GM19023 (cell line): Measurements from ENCODE around the gene CLDN8.

ENCODE experiments used
- ATAC-seq: cut with Tn5 transposase; IDR thresholded peaks from one replicate; pipeline ENCODE4 v1.9.1; 2021; ENCODE audit warnings: mild to moderate bottlenecking, moderate library complexity; ENCODE audit not compliant: unreplicated experiment

CLDN8 gene

DNA sequence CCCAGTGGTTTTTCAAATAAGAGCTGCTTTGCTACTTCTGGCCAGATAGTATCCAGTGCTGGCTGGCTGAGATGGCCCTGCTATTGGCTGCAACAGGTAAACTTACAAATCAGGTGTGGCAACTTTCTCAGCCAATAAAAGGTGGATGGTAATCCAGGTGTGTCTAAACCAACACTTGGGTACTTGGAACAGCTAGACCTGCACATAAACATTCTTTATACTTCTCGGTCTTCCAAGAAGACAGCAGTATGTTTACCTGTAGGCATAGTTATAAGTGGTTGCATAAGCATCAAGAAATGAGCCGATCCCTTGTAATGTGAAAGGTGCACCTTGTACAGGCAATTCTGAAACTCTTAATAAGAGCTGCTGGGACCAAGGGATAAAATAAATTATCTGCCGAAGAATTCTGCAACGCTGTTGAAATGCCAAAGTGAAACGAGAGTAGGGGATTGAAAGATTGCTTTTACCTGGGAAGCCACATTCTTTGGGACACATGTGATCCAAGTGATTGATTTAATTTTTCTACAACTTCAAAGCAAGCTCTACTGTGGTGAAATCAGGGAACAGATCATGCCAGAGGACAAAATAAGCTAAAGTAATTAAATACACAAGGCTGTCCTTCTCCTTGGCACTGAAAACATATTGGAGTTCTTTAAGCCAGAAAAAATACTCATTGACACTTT, at the start of gene CLDN8:
Gene CLDN8, minus strand, starts transcription at position 57 of the 683 bp plus-strand sequence. CDS start 172 bp downstream, outside the sequence.
- no peak for ATAC-seq

DNA sequence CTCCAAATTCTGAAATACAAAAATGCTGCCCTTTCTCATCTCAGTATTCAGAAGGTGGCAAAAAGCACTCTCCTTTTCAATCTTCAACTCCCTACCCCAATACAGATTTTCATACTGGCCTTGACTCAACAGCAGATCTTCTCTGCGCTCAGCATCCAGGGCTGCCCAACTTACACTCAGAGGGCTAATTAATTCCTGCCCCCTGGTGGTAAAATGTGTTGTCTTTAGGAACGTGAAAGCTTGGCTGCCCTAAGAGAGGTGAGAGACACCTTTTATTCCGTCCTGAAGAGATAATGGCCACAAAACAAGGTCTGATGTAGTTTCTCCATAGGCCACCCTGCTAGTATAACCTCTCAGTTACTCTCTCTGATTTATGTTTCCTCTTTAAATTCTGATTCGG, 41.9 kb upstream of the CLDN8 start:
- ATAC-seq = no peak

DNA sequence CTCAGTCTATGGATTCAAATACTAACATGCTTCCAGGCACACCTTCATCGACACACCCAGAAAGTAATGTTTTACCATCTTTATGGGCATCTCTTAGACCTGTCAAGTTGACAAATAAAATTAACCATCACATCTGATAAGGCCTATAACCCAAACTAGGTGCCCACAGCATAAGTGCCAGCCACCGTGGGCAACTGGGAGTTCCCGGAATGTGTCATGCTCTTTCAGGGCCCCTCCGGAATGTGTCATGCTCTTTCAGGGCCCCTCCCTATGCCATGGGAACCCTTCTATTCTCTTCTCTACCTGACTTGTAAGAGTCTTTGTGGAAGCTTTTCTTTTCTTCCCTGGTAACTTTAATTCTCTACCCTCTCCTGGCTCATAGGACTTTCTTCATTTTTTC, 40.2 kb upstream of the CLDN8 start:
- ATAC-seq = no peak

DNA sequence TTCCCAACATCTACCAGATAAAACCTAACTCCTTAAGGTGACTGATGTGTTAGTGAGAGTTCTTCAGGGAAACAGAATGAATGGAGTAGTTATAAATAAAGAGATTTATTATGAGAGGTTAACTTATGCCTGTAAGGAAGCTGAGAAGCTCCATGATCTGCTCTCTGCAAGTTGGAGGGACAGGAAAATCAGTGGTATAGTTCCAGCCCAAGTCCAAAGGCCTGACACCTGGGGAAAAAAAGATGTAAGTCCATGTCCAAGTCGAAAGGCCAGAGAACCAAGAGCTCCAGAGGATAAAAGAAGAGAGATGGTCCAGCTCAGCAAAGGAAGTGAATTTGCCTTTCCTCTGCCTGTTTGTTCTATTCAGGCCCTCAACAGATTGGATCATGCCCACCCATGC, 39.8 kb upstream of the CLDN8 start:
- ATAC-seq = no peak

DNA sequence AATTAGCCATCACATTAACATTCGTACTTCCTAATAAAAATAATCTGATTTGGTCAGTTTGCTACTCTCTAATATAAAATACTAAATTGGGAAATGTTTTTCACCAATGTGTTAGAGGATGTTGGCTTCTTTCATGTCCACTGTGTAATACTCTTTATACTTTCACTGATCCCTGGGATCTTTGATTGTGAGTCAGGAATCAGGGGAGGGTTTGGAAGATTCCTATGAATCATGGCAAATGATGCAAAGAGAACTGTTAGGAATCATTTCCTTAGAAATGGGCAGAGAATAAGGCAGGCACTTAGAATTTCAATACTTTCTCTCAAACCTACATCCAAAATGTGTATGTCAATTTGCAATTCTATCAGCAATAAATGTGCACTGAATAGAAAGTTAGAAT, 35.9 kb upstream of the CLDN8 start:
- ATAC-seq = no peak

DNA sequence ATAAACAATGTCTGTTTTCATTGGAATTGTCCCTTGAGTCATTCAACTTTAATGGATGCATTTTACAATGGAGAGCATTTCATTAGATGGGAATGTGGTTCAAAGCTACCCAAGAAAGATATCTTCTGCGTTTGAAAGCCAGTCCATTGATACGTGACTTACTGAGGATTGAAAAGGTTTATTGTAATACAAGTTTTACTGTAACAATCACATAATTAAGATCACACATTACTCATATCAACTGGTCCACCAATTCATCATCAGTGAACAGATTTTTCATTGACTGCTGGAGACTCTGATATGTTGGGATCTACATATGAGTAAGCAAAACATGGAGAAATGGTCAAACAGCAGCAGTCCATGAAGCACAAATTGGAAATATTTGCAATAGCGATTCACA, 34.0 kb upstream of the CLDN8 start:
- ATAC-seq = no peak

DNA sequence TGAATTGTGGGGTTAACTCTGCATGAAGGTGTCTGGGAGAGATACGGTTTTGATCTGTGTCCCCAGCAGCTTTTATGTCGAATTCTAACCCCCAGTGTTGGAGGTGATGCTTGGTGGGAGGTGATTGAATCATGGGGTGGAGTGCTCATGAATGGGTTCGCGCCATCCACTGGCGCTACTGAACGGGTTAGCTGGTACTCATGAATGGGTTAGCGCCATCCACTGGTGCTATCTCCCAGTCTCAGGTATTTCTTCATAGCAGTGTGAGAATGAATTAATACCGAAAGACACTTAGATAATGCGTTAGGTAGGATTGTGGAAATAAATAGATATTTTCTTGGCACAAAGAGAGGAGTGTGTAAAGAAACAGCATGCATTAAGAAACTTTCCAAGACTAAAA, 32.9 kb upstream of the CLDN8 start:
- ATAC-seq = no peak

DNA sequence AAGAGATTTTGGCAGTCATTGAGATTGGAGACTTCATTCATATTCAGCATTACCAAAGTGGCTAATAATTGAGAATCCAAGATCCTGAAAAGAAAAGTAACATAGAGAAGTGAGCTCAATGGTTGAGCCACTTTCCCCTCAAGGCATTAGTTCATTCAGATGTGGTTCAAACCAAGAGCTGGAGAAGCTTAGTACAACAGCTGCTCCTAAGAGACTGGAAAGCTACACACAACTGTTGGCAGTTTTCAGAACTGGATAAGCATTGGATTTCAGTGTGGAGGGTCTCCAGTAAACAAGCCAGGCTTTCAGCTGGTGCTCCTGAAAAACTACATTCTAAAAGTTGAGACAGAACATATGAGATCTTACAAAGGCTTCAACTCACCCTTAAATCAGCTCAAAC, 29.2 kb upstream of the CLDN8 start:
- ATAC-seq = no peak

DNA sequence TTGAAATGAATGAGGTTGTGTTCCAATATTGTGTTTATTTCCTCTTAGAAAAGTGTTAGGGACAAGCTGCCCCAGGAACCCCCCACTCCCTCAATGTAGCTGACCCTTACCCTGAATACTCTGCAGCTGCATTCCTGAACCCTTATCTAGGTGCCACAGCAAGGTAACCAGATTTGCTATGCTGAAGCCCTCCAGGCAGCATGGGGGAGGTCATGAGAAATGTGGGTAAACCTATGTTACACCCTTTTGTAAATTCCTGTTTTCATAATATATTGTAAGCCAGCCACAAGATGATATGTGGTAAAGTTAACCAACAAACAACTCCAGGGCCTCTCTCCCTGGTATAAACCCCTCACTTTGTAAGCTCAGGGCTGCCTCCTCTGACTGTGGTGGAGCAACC, 27.8 kb upstream of the CLDN8 start:
- no peak for ATAC-seq

DNA sequence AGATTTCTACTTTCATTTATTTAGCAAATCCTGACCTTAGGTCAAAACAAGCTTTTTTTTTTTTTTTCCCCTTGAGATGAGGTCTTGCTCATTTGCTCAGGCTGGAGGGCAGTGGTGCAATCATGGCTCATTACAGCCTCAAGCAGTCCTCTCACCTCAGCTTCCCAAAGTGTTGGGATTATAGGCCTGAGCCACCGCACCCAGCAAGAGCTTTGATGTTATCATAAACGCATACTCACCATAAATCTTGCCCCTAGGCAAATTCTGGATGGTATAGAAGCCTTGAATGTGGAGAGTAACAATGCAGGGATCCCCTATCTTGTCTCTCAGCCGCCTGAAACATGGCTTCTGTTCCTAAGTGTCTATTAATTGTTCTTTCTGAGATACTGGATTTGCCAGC, 24.8 kb upstream of the CLDN8 start:
- no peak for ATAC-seq

DNA sequence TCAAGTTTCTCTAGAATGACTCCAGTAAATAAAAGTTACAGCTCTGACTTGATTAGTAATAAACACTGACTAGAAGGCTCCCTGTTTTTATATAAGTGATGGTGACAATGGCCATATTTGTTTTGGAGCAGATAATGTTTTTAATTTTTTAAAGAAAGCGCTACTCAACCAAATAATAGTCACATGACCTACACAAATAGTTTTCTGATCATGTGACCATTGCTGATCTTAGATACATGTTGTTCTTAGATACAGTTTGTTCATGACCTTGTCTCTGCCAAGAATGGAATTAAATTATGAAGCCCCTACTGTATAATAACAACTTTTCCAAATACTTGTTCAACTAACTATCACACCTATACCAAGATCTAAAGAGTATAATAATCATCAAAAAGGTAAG, 22.3 kb upstream of the CLDN8 start:
- no peak for ATAC-seq

DNA sequence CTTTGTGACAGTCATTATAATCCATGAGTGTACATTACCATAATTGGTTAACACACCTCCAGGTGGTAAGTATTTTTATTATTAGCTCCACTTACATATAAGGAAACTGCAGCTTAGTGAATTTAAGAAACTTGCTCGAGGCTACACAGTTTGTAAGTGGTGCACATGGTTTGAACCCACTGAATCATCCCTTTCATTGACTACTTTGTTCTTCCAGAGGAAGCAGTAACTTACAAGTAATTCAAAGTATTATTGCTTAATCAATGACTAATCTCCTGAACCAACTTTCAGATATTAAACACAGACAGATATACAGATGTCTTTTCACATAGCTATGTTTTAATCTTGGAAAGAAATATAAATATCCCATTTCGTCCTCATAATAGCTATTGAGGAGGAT, 18.7 kb upstream of the CLDN8 start:
- ATAC-seq = no peak

DNA sequence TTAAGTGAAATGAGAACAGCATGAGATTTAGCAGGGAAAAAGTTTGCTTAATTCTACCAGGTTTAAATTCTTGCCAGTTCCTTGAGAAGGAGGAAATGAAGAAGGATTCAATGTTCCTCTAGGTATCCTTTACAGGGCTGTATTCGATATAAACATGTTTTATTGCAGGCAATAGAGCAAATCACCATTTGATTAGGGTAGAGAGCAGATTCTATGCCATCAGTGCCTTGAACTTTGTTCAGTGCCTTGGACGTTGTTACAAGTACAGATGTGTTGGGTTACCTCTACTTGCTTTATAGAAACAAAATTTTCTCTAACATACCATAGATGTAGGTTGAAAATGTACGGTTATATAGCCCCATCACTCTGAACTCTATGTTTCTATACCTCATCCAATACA, 18.2 kb upstream of the CLDN8 start:
- no peak for ATAC-seq

DNA sequence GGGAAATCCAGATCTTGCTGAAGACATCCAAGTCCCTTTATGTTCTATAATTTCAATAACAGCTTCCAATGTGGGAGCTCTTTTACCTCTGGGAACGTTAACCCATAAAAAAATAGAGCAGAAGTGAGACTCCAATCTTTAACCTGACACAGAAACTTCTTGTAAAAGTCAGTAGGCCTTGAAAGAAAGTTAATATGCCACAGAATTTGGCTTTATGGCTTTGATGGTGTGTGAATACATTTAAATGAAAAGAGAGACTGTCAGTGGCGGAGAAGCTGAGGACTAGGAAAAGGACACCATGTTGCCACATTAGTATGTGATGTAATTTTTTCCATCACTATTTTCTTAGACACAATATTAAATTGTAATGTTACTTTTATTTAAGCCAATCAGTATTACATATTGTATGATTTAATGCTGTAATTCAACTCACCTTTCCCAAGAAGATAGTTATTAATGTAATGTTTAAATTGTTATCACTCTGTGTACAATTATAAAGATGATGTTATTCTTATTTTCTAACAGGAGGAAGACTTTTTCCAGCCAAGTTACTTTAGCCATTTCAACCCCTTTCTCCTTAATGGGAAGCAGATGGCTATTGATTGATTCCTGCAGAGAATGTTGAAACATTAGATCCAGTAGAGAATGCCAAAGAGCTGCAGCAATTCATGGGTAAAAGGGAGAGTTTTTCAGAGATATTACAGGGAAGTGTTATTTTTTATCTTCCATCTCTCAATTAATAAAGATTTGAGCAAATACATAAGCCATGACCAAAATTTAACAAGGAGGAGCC, 17.5 kb upstream of the CLDN8 start:
- no peak for ATAC-seq

DNA sequence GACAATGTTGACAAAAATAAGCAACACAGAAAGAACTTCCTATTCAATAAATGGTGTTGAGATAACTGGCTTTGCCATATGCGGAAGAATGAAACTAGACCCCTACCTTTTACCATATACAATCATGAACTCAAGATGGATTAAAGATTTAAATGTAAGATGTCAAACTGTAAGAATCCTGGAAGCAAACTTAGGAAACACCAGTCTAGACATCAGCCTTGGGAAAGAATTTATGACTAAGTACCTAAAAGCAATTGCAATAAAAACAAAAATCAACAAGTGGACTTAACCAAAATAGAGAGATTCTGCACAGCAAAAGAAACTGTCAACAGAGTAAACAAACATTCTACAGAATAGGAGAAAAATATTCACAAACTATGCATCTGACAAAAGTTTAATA, 16.1 kb upstream of the CLDN8 start:
- ATAC-seq = no peak

DNA sequence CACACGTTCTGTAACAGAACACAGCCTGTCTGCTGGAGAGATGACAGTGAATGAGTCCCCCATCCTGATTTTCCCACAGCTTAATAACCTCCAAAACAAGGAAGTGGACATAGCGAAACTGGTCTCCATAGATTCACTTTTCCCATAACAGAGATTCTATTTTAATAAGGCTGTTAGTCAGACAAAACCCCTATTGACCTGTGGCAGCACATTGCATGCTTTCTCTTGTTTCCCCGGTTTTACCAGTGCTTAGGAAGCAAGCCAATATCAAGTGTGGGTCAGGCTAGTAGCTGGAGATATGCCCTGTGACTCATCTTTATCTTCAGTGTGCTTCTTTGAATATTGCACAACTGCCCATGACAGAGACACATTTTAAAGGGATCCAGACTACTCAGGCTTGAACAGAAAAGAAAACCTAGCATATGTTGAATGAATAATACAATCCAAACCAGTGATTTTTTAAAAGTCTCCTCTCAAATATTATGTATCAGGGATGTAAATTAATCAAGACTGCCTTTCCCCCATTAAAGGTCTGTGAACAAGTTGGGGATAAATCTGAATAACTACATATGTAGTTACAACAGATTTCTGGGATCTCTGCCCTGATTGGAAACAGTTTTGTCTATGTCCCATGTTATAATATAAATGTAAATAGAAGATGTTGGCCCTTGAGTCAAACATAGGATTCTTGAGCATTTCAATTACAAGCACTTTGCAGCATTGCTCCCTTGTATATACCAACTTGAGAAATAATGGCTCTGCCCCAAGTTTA, 11.9 kb upstream of the CLDN8 start:
- no peak for ATAC-seq

DNA sequence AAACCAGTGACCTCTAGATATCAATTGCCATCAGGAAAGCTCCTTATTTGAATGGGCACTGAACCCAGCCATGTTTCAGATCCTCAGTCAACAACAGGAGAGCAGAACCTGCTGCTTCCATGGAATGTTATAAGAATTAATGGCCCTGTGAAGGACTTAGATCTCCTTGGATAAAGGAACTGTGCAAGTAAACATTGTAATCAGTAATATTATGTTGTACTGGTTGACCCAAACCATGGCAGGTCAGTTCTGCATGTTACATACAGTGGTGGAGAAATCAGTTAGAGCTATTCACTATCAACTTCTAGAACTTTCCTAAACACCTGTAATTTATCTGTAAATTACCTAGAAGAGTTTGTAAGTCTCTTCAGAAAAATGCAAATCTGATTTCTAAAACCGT, 11.2 kb upstream of the CLDN8 start:
- ATAC-seq = no peak

DNA sequence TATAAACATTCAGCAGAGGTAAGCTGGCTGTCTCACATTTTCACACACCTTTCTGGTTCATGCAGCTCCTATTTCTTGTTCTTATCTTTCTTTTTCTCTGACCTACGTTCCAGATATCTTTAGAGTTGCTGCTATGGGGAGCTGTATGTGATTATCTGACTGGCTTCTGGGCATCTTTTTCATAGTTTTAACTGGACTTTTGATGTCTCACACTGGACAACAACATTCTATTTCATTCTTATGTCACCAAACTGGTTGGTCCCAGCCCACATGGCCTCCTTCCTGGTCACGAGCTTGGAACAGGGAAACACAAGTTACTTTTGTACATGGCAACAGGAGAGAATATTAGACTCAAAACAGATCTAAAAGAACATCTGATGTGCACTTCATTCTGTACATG, 7.7 kb upstream of the CLDN8 start:
- no peak for ATAC-seq

DNA sequence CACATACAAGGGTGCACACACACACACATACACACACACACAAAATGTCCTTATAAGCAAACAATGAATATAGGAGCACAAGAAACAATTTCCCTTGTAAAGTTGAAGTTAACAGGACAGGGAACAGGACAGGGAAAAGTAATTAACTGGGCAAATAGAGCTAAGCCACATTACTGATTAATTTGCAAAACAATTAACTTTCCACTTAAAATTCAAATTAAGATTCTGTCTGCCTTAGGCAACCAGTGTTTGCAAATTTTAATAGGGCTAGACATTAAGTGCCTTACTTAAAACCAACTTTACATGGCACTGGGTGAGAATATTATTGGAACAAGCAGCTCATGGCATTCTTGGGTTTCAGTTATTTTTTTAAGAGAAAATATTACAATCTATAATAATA, 6.8 kb upstream of the CLDN8 start:
- ATAC-seq = no peak

DNA sequence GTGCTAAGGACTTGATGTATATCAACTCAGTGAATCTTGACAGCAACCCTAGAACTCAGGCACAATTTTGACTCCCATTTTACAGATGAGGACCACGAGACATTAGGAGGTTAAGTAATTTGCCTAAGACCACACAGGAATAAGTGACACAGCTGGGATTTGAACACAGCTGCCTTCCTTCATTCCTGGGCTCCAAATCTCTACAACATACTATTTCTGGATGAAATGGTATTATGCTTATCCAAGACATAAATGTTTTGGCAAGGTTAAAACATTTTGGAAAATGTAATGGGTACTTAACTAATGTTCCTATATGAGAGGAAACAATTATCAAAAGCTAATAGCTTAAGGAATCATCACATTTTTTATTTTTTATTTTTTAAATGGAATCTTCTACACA, 4.8 kb downstream of the CLDN8 start:
- ATAC-seq = no peak

DNA sequence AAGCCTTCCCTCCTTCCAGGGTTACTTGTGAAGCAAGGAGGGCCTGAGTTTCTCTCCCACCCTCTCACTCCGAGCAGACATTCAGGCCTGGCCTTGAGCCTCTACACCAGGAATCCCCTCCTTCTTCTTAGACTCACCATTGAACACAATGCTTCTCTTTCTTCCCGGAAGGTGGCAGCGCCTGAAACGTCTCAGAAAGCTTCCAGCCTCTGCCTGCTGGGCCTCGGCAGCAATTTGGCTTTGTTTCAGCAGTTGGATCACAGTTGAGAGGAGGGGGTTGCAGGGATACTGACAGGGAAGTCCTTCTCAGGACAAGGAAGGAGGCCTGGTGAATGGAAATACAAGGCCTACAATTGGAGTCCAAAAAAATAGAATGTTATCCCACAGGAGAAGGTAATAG, 6.3 kb downstream of the CLDN8 start:
- no peak for ATAC-seq

DNA sequence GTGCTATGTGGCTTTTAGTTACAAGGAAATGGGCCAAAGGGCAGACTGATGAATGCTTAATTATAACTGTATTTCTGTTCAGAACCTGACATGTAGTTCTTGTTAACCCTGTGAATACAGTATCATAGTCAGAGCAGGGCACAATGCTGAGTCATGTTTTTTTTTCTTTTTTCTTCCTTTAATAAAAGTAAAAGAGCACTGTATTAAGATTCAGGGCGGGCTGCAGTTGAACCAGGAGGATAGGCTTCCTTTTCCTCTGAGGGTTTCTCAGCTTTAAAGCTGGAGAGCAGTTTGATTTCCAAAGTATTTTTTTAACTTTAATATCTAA, 8.7 kb downstream of the CLDN8 start:
- ATAC-seq = no peak
